Measurements from ENCODE around the gene KRT72.
"Not testable (repeated sequence)": the region's sequence is repeated elsewhere in the genome, so short reads cannot be mapped to it uniquely, and the experiment has no call there.

Gene KRT72

DNA sequence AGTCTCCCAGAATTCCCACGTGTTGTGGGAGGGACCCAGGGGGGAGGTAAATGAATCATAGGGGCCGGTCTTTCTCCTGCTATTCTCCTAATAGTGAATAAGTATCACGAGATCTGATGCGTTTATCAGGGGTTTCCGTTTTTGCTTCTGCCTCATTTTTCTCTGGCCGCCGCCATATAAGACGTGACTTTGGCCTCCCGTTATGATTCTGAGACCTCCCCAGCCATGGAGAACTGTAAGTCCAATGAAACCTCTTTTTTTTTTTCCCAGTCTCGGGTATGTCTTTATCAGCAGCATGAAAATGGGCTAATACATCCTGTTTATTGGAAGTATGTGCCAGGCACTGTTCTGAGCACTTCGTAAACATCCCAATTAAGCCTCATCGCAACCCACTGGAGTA, 788 bp downstream of the KRT72 start:
- Histone ChIP-seq H3K9me3 (ENCODE audit: control insufficient read depth, insufficient read depth, low read length) (no peaks in the 10 kb centered on the region), H3F3A (ENCODE audit: control insufficient read depth, insufficient read depth) (no peaks in the 10 kb centered on the region), H3K9me2 (replicated peaks; ENCODE audit: control insufficient read depth, low read length) (no peaks in the 10 kb centered on the region), H3K27ac (ENCODE audit: low read depth, low read length) (no peak overlapping the region), H3K36me3 (ENCODE audit: control insufficient read depth, low read length) (no peaks in the 10 kb centered on the region), H4K20me1 (ENCODE audit: control insufficient read depth, insufficient read depth, low read depth, low read length) (no peaks in the 10 kb centered on the region), H3K4me2 (ENCODE audit: low read length) (no peak overlapping the region), H3K4me1 (ENCODE audit: control insufficient read depth, low read length) (no peaks in the 10 kb centered on the region), H3K27me3 (ENCODE audit: control insufficient read depth, low read length) (peaks cover 19% of the 10 kb centered on the region), H3K79me2 (ENCODE audit: control insufficient read depth, low read length) (no peaks in the 10 kb centered on the region), H3K4me3 (ENCODE audit: low read length) (no peak overlapping the region)
- no peak for TF ChIP-seq EZH2phosphoT487 (IDR thresholded peaks at IDR 0.05; ENCODE audit: borderline replicate concordance, low read length)
- no peak for TF ChIP-seq CTCF (IDR thresholded peaks at IDR 0.05; ENCODE audit: low read depth, low read length, poor library complexity, severe bottlenecking)

GRCh38 chr12:52600071-52600470, 1.2 kb downstream of the KRT72 start:
- no peaks in the 10 kb centered on the region for H3K36me3 ChIP-seq (ENCODE audit: control insufficient read depth, low read length)
- H3K27me3 ChIP-seq (ENCODE audit: control insufficient read depth, low read length): peaks cover 19% of the 10 kb centered on the region
- no peak overlapping the region for H3K4me3 ChIP-seq (ENCODE audit: low read length)
- no peaks in the 10 kb centered on the region for H3F3A ChIP-seq (ENCODE audit: control insufficient read depth, insufficient read depth)
- no peaks in the 10 kb centered on the region for H3K4me1 ChIP-seq (ENCODE audit: control insufficient read depth, low read length)
- no peak overlapping the region for H3K4me2 ChIP-seq (ENCODE audit: low read length)
- H3K9me3 ChIP-seq (ENCODE audit: control insufficient read depth, insufficient read depth, low read length): no peaks in the 10 kb centered on the region
- TF ChIP-seq CTCF (IDR thresholded peaks at IDR 0.05; ENCODE audit: low read depth, low read length, poor library complexity, severe bottlenecking) (no peak), EZH2phosphoT487 (IDR thresholded peaks at IDR 0.05; ENCODE audit: borderline replicate concordance, low read length) (no peak)
- H3K79me2 ChIP-seq (ENCODE audit: control insufficient read depth, low read length): no peaks in the 10 kb centered on the region
- H3K9me2 ChIP-seq (replicated peaks; ENCODE audit: control insufficient read depth, low read length): no peaks in the 10 kb centered on the region
- H3K27ac ChIP-seq (ENCODE audit: low read depth, low read length): no peak overlapping the region
- H4K20me1 ChIP-seq (ENCODE audit: control insufficient read depth, insufficient read depth, low read depth, low read length): no peaks in the 10 kb centered on the region

DNA sequence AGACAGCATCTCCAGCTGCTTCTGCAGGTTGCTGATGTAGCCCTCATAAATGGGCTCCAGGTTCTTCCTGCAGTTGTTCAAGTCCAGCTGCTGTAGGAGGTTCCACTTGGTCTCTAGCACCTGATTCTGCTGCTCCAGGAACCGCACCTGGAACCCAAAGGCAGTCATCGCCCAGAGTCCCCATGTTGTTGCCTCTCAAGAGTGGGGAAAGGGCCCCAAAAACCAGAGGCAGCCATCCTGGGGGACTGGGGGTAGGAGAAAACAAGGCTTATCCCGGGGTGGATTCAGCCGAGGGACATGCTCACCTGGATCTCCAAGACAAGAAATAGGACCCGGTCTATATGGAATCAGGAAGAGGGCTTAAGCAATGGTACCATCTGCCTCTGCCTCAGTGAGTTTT, 2.3 kb downstream of the KRT72 start:
- Histone ChIP-seq H3K27me3 (ENCODE audit: control insufficient read depth, low read length) (peaks cover 17% of the 10 kb centered on the region), H3K4me1 (ENCODE audit: control insufficient read depth, low read length) (no peaks in the 10 kb centered on the region)
- TF ChIP-seq EZH2phosphoT487 (IDR thresholded peaks at IDR 0.05; ENCODE audit: borderline replicate concordance, low read length) (no peak), CTCF (IDR thresholded peaks at IDR 0.05; ENCODE audit: low read depth, low read length, poor library complexity, severe bottlenecking) (no peak)

GRCh38 chr12:52594237-52594636, 7.0 kb downstream of the KRT72 start:
- not testable (repeated sequence) for H3K36me3 ChIP-seq (ENCODE audit: control insufficient read depth, low read length); H3K4me1 ChIP-seq (ENCODE audit: control insufficient read depth, low read length); H3K27ac ChIP-seq (ENCODE audit: low read depth, low read length); H3K4me2 ChIP-seq (ENCODE audit: low read length); H3K79me2 ChIP-seq (ENCODE audit: control insufficient read depth, low read length); H3K9me3 ChIP-seq (ENCODE audit: control insufficient read depth, insufficient read depth, low read length); H4K20me1 ChIP-seq (ENCODE audit: control insufficient read depth, insufficient read depth, low read depth, low read length); H3F3A ChIP-seq (ENCODE audit: control insufficient read depth, insufficient read depth); H3K4me3 ChIP-seq (ENCODE audit: low read length); H3K9me2 ChIP-seq (replicated peaks; ENCODE audit: control insufficient read depth, low read length)
- peaks cover 15% of the 10 kb centered on the region for H3K27me3 ChIP-seq (ENCODE audit: control insufficient read depth, low read length)

More for the DNA sequence above, 2.3 kb downstream of the KRT72 start:
- H3K4me2 ChIP-seq (ENCODE audit: low read length): no peak overlapping the region
- H3K9me3 ChIP-seq (ENCODE audit: control insufficient read depth, insufficient read depth, low read length): no peaks in the 10 kb centered on the region
- H3K9me2 ChIP-seq (replicated peaks; ENCODE audit: control insufficient read depth, low read length): no peaks in the 10 kb centered on the region
- no peaks in the 10 kb centered on the region for H3F3A ChIP-seq (ENCODE audit: control insufficient read depth, insufficient read depth)
- H3K36me3 ChIP-seq (ENCODE audit: control insufficient read depth, low read length): no peaks in the 10 kb centered on the region
- no peaks in the 10 kb centered on the region for H4K20me1 ChIP-seq (ENCODE audit: control insufficient read depth, insufficient read depth, low read depth, low read length)
- H3K79me2 ChIP-seq (ENCODE audit: control insufficient read depth, low read length): no peaks in the 10 kb centered on the region
- H3K27ac ChIP-seq (ENCODE audit: low read depth, low read length): no peak overlapping the region
- H3K4me3 ChIP-seq (ENCODE audit: low read length): no peak overlapping the region

Data from DOHH2 (cell line).